ENCODE results near the gene PDK2.

PDK2 gene

DNA sequence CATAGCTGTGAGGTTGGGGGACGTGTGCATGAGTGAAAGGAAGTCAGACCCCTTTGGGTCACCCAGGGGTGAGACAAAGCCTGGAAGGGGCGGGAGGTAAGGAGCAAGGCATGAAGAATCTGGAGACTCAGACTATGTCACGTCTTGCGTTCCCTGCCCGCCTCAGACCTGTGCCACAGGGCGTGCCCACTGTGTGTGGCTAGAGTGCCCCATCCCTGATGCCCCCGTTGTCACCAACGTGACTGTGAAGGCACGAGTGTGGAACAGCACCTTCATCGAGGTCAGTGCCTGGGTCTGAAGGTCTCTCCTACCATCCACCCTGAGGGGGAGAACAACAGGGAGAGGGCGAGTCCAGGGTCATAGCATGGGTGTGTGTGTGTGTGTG is 15.1 kb upstream of the PDK2 start:
- no peak for DNase-seq

DNA sequence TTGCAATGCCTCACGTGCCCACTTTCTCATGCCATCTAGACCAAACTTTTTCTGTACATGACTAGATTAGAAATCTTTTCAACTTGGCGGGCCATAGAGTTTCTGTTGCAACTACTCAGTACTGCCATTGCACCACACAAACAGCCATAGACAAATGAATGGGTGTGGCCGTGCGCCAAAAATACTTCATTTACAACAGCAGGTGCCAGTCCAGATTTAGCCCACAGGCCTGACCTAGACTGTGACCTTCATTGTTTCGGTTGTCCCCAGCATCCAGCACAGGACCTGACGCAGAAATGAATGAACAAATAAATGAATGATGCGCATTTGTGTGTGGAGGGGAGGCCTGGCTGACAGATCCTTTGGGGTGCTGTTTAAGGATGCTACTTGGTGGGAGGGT is 14.3 kb upstream of the PDK2 start:
- DNase-seq: no peak

DNA sequence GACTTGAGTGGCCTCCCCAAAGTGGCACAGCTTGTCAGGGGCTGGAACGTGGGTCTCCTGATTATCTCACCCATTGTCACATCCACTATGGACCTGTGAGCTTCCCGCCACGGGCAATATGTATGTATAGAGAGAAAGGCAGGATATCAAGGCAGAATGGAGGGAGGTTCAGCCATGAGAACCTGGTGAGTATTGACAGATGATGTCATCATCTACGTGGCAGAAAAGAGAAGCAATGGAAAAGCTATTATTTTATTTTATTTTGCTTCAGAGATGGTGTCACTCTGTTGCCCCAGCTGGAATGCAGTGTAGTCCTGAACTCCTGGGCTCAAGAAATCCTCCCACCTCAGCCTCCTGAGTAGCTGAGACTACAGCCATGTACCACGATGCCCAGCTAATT is 13.4 kb upstream of the PDK2 start:
- DNase-seq: no peak

DNA sequence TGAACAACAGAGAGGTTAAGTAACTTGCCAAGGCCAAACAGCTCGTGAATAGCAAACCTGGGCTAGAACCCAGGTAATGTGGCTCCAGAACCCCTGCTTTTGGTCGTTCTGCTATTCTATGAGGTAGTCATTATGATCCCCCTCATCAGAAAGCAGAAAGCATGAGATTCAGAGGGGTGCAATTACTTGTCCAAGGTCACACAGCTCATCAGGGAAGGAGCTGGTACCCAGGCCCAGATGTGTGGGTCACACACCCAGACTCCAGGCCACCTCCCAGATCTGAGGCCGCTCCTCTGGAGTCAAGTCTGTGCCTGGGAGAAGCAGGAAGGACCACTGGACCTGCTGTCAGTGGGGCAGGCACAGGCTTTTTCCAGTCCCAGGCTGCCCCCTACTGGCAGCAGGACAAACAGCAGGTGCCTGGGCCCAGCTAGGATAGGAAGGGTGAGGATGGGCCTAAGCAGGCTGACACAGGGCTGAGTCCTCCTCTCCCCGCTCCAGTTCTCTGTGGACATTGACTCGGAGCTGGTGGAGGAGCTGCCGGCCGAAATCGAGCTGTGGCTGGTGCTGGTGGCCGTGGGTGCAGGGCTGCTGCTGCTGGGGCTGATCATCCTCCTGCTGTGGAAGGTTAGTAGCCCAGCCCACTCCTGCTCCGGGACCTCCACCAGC is 7.8 kb upstream of the PDK2 start:
- no peak for DNase-seq

DNA sequence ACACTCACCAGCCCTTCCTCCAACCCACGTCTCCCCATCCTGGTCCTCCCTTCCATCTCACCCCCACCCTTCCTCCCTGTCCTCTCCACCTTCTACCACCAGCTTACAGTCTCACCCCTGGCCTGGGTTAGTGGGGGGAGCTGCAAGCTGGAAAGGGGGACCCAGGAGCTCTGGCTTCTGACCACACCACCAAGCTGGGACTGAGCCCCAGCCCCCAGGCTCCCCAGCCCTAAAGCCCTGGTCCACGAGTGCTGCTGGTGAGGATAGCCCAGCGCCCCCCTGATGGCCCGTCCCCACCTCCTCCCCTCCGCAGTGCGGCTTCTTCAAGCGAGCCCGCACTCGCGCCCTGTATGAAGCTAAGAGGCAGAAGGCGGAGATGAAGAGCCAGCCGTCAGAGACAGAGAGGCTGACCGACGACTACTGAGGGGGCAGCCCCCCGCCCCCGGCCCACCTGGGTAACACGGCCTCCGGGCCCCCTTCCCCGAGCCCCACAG is 7.2 kb upstream of the PDK2 start:
- no peak for DNase-seq

DNA sequence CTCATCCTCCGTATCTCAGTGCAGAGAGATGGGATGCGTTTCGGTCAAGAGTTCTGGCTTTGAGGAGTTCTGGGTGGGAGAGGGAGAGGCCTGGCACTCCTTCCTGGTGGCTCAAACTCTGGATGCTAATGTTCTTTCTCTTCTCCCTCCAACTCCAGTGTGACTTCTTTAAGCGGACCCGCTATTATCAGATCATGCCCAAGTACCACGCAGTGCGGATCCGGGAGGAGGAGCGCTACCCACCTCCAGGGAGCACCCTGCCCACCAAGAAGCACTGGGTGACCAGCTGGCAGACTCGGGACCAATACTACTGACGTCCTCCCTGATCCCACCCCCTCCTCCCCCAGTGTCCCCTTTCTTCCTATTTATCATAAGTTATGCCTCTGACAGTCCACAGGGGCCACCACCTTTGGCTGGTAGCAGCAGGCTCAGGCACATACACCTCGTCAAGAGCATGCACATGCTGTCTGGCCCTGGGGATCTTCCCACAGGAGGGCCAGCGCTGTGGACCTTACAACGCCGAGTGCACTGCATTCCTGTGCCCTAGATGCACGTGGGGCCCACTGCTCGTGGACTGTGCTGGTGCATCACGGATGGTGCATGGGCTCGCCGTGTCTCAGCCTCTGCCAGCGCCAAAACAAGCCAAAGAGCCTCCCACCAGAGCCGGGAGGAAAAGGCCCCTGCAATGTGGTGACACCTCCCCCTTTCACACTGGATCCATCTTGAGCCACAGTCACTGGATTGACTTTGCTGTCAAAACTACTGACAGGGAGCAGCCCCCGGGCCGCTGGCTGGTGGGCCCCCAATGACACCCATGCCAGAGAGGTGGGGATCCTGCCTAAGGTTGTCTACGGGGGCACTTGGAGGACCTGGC is 6.0 kb upstream of the PDK2 start:
- no peak for DNase-seq

DNA sequence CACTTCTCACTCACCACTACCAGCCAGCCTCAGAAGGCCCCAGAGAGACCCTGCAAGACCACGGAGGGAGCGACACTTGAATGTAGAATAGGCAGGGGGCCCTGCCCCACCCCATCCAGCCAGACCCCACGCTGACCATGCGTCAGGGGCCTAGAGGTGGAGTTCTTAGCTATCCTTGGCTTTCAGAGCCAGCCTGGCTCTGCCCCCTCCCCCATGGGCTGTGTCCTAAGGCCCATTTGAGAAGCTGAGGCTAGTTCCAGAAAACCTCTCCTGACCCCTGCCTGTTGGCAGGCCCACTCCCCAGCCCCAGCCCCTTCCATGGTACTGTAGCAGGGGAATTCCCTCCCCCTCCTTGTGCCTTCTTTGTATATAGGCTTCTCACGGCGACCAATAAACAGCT is 5.1 kb upstream of the PDK2 start:
- no peak for DNase-seq

DNA sequence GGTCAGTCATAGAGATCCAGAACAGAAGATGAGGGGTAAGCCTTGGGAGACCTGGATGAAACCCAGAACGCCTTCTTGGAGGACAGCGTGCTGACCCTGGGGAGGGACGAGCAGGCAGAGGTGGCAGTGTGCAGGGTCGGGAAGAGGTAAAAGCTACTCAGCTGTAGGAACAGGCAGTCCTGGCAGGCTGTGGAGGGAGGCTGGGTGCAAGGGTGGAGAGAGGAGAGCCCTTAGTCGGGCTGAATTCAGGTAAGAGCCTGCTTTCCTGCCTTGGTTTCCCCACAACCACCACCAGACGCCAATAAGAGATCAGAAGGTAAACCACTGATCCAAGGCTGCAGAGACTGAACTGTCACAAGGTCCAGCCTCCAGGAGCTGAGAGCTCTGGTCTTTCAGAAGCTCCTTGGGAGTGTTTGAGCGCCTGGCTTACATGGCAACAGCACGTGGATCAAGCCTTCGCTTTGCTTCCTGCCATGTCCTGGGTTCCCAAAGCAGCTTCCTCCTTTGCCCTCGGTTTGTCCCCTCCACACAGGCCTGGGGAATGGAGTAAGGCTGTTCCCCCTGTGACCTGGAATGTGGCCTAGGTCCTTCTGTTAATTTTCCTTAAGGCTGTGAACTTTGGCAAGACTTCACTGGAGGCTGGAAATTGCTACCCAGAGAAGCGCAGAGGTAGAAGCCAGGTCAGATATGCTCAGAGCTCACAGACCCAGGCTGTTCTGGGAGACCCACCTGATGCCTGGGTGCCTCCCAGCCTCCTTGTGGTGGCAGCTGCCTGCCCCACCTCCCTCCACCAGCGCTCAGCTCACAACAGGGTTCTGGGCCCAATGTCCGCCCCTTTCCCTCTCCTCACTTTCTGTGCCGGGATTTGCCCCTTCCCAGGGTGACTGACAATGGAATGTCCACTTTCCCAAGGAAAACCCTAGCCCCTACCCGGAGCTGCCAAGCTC is 3.9 kb upstream of the PDK2 start:
- no peak for DNase-seq

DNA sequence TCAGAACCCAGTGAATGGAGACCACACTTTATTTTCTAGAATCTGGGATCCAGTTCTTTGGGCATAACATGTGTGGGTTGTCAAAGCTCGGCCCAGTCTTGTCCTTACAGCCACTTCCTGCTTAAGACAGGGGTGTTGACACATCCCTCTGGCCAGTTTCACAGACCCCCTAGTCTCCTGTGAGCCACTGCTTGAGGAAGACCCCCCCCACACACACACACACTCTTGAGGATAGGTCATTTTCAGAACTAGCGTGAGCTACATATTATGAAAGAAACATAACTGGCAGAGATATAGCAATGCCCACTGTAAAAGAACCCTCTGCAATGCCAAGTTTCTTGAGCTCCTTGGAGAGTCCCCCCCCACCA is 3.2 kb upstream of the PDK2 start:
- DNase-seq: no peak

DNA sequence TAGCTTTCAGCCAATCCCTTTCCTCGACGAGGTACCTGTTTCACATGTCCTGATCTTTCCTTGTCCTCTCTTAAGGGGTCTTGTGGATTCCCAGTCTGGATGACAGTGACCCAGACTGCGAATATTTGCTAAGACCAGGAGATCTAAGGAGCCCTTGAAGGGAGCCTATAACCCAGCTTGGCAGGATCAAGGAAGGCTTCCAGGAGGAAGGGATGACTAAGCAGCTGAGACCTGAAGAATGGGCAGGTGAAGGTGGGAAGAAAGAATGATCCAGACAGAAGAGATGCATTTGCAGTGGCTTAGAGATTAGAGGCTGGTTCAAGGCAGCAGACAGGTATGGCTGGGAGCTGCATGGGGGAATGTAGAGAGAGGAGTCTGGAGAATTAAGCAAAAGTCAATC is 1.9 kb upstream of the PDK2 start:
- no peak for DNase-seq

DNA sequence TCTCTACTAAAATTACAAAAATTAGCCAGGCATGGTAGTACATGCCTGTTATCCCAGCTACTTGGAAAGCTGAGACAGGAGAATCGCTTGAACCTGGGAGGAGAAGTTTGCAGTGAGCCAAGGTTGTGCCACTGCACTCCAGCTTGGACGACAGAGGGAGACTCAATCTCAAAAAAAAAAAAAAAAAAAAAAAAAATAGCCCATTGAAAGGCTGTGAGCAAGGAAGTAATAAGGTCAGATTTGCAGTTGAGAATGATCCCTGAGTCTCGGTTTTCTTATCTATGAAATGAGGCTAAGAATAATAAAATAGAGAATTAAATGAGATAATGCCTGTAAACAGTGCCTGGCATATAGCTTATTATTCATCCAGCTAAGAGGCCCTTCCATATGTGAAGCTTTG is 1.3 kb upstream of the PDK2 start:
- DNase-seq: no peak

DNA sequence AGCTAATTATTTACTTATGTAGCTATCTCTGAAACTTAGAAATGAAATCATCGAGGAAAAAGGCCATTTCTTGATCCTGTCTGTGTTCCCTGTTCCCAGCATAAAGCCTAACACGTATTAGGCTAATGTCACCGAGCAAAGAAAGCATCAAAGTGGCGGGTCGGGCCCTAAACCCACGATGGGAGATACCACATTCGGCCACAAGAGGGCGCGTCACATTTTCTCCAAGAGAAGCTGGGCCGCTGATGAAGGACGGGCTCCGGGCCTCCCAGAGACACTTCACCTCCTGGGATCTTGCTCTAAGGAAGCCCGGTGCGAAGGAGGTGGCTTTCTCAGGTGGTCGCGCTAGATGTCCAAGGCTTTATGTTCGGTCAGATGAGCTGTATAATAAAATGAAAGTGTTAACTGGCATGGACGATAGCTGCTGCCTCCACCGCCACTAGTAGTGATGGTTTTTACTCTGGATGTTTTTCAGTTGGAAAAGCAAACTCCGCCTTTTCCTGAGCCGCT is 853 bp upstream of the PDK2 start:
- DNase-seq: peak; percentile 64

DNA sequence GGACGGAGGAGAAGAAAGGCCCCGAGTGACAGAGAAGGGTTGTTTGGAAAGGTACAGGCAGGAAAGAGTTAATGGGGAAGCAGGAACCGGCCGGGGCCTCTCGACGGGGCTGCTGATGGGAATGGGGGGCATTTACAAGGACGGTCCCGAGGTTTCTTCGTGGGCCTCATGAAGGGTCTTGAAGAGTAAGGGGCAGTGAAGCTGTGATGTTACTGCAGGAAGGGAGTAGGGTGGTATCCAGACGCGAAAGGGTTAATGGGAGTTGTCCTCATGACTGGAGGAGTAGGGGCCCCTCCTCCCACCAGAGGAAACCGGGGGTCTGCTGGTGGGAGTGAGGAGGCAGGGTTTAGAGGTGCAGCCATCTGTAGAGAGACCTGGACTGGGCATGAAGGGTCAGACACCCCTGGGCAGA is 481 bp downstream of the PDK2 start:
- no peak for DNase-seq

DNA sequence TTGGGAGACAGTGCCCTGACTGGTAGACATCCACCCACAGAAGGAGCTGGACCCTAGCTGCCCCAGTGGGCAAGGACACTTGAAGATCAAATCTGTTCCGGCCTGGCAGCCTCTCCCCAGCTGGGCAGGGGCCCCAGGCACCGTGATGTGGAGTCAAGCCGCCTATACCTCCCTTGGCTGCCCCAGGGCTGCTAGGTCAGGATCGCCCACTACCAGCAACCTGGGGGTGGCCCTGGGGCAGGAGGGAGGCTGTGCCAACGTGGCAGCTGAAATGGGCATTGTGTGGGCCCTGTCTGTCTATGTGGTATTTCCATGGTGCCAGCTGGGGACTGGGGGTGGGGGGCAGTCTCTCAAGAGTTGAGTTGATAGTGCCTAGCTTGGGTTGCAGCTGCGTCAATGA is 941 bp downstream of the PDK2 start:
- DNase-seq: no peak

DNA sequence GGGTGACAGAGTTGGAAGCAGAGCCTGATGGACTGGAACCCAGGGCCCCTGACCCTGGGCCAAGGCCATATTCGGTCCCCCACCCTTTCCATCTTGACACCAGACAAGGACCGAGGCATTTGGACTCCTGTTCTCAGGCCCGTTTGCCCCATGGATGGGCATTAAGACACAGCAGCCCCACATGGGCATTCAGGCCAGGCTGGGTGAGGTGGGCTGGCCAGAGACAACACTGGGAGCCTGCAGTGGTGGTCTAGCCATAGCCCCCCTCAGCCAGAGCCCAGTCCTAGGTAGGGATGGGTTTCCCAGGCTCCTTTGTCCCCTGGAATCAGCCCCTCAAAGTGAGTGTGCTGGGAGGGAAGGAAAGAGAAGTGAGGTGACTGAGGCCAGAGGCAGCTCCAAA is 1.6 kb downstream of the PDK2 start:
- no peak for DNase-seq

DNA sequence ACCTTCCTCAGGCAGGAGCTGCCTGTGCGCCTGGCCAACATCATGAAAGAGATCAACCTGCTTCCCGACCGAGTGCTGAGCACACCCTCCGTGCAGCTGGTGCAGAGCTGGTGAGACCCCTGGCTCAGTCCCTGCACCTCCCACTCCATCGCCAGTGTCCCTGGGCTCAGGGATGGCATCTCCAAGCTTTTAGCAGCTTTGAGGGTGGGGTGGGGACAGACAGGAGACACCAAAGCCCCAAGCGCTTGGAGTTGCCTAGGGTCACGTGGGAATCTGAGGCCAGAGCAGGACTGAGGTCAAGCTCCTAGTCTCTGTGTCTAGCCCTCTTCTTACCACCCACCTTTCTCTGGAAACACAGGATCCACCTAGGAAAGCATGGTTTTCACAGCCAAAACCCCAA is 2.3 kb downstream of the PDK2 start:
- DNase-seq: no peak

DNA sequence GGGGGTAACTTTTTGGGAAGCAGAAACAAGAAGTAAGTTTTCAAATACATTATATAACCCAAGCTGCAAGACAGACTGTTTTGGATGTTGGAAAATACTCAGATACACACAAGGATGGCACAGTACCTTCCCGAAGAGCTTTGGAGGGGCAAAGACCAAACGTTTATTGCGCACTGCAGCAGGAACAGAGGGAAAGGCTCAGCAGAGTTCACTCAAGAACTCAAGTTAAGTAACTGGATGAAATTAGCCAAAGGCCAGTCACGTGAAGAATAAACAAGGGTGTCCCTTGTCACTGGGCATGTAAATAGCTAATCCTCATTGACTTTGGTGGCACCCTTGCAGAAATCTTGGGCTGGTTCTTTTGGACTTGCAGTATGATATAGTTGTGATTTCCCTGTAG is 2.8 kb downstream of the PDK2 start:
- DNase-seq: no peak

DNA sequence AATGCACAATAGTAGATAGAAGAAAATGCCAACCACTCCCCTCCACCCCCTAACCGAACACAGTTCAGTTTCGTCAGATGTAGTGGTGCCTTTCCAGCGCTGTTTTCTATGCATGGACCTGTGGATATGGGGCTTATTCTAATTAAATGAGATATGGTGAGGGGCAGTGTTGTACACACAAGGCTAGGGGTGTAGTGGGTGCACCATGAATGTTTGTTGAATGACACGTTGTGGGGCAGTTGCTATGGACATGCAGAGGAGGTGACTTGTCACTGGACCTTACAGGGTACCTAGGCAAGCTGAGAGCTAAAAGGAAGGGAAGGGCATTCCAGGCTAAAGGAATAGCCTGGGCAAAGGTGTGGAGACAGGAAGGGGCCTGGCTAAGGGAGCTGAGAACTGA is 3.4 kb downstream of the PDK2 start:
- no peak for DNase-seq

DNA sequence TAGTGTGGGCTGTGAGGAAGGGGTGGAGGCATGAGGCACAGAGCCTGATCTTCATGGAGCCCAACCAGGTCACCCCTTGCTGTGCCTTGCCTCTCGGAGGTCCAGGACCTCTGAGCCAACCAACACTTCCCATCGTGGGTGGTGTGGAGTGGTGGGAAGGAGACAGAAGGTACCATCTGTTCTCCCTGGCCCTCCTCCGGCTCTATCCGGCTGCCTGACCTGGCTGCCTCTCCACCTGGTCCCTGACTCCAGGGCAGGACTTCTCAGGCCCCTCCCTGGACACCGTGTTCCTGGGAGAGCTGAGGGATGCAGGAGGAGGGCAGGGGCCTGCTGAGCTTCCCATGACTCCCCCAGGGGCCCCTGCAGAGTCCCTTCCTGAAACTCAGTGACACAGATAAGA is 3.9 kb downstream of the PDK2 start:
- no peak for DNase-seq

DNA sequence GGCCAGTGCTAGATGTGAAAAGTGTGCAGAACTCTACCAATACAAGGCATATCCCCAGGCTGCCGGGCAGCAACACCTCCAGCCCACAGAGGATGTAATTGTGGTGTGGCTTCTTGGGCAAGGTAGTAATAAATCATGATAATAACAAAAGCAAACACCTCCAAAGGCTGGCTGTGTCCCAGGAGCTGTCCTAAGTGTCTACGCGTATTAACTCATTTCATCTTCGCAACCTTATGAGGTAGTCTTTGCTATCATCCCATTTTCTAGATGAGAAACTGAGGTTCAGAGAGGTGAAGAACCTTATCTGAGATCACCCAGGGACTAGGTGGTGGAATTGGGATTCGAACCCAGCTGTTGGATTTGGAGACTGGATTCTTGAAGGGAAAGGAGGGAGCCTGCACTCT is 5.3 kb downstream of the PDK2 start:
- DNase-seq: no peak

DNA sequence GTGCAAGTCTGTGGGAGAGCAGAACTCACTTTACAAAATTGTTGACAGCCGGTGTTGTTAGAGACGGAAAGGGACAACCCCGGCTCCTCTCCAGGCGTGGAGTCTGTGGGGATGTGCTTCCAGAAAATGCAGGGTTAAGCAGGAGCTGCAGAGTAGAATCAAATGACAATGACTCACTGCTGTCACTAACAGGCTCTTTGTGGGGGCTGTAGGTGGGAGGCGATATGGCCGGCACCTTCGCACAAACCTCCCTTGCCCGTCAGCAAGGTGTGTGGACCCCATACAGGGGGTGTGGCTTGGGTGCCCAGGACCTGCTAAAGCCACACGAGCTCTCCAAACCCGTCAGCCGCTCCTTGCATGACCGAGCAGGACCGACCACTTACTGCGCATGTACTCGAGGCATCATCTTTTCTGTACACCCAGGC is 5.8 kb downstream of the PDK2 start:
- DNase-seq: no peak

DNA sequence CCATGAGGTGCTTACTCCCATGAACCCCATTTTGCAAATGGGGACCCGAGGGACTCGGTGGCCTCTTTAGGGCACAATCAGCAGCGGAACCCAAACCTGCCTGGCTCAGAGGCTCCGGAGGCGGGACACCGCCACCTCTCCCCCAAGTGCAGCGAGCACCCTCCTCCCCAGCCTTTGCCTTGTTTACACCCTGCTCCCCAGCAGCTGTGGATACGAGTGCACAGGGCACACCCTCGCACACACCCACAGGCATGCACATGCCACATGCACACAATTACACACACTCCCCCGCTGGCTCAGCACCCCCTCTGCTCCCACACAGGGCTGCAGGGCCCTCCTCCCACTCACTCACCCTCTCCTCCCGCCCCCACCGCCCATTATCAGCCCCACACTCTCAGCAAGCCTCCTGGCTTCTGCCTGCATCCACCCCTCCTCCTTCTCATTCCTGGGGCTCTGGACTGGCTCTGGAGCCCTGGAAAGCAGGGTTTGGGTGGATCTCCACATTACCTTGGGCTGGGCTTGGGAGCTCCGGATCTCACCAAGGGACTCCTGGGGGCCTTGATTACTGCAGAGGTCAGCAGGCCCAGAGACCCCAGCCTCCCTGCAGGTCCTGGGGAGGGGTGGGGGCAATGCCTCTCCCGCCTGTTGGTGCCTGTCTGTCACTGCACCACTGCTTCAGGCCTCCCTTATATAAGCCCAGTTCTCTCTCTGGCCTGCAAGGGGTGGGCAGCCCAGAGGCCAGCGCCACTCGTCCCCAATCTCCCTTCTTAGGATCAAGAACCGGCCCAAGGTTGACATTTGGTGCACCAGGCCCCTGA is 6.4 kb downstream of the PDK2 start:
- no peak for DNase-seq
